ENCODE results near the gene CFB.
A peak's percentile ranks its signal among the peaks of the same experiment; 100 is the strongest.
"Not testable (repeated sequence)": the region's sequence is repeated elsewhere in the genome, so short reads cannot be mapped to it uniquely, and the experiment has no call there.

CFB gene

DNA sequence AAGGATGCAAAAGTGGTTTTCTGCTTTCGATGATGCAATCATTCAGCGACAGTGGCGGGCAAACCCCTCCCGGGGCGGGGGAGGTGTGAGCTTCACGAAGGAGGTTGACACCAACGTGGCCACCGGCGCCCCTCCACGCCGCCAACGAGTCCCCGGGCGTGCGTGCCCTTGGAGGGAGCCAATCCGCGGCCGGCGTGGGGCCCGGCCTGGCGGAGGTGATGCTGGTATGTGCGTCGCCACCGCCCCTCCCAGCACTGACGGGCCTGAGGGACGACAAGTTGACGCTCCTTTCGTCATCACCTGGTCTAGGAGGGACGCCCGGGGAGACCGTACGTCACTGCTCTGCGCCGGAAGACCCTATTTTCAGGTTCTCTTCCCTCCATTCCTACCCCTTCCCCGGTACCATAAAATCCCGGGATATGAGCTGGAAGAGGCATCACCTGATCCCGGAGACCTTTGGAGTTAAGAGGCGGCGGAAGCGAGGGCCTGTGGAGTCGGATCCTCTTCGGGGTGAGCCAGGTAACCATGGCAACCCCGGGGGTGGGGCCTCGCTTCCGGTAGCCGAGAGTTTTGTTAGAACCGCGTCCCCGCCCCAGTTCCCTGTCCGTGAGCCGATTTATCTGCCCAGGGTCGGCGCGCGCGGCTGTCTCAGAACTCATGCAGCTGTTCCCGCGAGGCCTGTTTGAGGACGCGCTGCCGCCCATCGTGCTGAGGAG is 26.3 kb downstream of the CFB start, which contains the start of gene DXO:
DXO (minus strand) TSS at position 146 of the 716 bp plus-strand sequence. CDS start 463 bp downstream, outside the sequence.
- peak; percentile 96 for DNase-seq

DNA sequence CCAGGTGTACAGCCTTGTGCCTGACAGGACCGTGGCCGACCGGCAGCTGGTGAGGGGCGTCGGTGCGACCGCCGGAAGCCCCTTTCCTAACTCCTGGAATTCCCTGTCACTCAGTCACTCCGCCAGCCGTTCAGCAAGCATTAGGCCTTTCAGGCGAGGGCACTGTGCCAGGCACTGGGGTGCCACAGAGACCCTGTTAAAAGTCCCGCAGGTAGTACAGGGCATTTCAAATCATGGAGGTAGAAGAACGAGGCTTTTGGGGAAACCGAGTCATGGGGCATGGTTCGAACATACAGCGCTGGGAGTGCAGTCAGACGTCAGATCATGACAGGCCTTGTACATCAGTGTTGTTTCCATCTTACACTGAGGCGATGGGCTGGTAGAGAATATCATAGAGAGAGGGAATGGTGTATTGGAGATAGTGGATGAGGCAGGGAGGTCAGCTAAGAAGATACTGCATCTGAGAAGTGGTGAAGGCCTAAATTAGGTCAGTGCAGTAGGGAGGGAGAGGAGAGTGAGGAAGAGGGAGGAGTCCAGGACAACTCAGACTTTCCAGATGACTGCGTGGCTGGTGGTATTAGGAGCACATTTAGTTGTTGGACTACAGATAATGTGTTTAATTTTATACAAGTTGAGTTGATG is 26.9 kb downstream of the CFB start:
- no peak for DNase-seq

DNA sequence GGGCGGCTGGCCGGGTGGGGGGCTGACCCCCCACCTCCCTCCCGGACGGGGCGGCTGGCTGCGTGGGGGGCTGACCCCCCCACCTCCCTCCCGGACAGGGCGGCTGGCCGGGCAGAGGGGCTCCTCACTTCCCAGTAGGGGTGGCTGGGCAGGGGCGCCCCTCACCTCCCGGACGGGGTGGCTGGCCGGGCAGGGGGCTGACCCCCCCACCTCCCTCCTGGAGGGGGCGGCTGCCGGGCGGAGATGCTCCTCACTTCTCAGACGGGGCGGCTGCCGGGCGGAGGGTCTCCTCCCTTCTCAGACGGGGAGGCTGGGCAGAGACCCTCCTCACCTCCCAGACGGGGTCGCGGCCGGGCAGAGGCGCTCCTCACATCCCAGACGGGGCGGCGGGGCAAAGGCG is 30.2 kb downstream of the CFB start:
- not testable (repeated sequence) for DNase-seq

DNA sequence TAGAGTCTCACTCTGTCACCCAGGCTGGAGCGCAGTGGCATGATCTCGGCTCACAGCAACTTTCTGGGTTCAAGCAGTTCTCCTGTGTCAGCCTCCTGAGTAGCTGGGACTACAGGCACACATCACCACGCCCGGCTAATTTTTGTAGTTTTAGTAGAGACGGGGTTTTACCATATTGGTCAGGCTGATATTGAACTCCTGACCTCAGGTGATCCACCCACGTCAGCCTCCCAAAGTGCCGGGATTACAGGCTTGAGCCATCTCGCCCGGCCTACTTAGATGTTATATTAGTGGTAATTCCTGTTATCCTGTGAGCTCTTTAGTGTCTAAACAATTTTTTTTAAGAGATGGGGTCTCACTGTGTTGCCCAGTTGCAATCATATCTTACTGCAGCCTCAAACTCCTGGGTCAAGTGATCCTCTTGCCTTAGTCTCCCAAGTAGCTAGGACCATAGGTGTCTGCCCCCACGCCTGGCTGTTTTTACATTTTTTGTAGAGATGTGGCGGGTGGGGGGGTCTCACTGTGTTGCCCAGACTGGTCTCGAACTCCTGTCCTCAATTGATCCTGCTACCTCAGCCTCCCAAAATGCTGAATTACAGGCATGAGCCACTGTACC is 32.0 kb downstream of the CFB start:
- DNase-seq, result no peak

DNA sequence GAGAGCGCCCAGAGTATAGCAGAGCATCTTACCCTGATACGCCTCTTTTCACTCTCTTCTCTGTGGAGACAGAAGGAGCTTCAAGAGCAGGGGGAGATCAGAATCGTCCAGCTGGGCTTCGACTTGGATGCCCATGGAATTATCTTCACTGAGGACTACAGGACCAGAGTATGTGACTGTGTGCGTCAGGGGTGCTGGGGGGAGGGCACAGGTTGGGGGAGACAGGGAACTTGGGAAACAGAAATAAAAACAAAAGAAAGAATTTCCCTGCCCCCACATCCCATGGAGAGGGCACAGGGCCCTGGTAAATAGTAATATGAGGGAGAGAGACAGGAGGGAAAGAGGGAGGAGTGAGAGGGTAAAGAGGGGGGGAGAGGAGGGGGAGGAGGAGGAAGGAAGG is 32.9 kb downstream of the CFB start:
- no peak for DNase-seq

DNA sequence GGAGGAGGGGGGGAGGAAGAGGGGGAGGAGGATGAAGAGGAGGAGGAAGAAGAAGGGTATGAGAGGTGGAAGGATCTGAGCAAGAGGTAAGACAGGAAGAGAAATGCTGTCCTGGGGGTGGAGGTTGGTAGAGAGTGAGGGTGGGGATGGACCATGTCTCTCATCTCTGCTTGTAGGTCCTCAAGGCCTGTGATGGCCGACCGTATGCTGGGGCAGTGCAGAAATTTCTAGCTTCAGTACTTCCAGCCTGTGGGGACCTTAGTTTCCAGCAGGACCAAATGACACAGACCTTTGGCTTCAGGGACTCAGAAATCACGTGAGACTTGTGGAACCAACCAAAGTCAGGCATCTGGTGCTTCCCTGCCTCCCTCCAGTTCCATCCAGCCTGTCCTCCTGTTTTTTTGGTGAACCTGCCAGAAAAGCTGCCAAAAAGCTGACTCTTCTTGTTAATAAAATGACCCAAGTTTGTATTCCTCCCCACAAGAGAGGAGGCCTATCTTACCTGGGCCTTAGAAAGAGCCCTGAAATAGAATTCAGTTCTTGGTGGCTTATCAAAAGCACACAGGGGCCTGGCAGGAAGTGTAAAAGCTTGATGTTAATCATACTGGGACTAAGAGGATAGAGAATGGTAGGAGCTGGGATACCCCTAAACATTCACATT is 33.5 kb downstream of the CFB start:
- no peak for DNase-seq

DNA sequence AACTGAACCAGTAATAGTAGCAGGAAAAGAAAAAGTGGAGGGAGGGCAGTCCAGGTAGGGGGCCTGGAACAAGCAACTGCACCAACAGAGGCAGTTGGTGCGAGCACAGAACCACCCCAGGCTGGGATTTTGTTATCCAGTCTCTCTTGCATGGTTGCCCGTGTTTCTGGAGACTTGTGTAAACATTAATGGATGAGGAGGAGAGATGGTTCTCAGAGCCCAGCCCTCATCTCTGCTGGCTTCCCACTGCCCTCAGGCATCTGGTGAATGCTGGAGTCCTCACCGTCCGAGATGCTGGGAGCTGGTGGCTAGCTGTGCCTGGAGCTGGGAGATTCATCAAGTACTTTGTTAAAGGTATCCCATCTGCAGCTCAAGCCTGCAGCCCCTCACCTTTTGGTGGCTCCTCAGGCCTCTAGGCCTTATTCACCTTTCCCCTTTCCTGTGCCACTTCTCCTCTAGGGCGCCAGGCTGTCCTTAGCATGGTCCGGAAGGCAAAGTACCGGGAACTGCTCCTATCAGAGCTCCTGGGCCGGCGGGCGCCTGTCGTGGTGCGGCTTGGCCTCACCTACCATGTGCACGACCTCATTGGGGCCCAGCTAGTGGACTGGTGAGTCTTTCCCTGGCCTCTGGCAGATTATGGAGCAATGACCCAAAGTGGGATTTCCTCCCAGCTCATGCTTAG is 34.4 kb downstream of the CFB start:
- DNase-seq, result not testable (repeated sequence)

DNA sequence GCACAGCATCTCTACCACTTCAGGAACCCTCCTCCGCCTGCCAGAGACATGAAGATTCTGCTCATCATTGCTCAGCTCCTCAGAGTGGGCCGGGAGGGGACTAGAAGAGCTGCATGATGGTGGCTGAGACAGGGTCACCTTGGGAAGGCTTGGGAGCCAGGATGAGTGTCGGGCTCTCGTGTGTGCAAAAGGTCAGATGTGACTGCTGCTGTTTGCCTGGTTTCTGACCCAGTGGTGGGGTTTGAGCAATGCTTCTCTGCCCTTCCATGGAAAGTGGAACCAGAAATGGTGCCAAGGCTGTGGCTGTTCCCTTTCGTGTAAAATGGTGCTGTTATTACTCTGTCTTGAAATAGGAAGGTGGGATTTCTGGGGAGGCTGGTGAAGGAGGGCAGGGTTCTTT is 35.1 kb downstream of the CFB start:
- not testable (repeated sequence) for DNase-seq

DNA sequence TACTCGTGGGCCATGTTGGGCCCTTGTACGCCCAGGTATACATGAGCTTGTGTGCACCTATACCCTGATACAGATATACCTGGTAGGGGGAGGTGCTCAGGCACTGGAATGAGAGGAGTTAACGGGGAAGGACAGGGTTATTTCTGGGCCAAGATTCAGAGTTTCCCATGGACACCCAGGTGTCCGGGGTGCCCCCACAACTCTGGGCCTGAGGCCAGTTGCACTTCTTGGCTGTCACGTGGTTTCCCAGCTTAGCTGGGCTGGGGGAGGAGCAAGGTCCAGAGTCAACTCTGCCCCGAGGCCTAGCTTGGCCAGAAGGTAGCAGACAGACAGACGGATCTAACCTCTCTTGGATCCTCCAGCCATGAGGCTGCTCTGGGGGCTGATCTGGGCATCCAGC is 35.8 kb downstream of the CFB start, which contains the start of gene C4A:
C4A (plus strand) TSS at position 314 of the 400 bp plus-strand sequence; CDS start at position 365, 51 bp downstream.
- not testable (repeated sequence) for DNase-seq

DNA sequence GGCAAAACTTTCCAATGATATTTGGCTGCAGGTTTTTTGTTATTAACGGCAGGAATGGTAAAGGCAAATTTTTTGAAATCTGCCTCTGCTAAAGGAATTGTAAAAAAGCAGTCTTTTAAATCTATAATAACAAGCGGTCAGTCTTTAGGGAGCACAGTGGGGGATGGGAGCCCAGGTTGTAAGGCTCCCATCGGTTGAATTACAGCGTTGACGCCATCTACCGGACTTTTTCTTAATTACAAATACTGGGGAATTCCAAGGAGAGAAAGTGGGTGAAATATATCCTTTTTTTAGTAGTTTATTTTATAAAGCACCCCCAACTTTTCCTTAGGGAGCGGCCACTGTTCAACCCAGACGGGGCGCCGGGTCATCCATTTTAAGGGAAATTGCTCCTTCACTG is 43.5 kb downstream of the CFB start:
- not testable (repeated sequence) for DNase-seq

DNA sequence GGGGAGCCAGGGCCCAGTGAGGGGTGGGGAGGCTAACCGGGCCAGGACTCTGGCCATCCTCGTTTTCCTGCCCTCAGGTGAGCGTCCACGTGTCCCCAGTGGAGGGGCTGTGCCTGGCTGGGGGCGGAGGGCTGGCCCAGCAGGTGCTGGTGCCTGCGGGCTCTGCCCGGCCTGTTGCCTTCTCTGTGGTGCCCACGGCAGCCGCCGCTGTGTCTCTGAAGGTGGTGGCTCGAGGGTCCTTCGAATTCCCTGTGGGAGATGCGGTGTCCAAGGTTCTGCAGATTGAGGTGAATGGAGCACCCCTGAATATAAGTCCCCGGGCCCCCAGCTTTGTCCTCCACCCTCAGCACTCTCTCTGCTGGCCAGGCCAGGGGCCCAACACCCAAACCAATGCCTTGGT is 48.5 kb downstream of the CFB start:
- not testable (repeated sequence) for DNase-seq

DNA sequence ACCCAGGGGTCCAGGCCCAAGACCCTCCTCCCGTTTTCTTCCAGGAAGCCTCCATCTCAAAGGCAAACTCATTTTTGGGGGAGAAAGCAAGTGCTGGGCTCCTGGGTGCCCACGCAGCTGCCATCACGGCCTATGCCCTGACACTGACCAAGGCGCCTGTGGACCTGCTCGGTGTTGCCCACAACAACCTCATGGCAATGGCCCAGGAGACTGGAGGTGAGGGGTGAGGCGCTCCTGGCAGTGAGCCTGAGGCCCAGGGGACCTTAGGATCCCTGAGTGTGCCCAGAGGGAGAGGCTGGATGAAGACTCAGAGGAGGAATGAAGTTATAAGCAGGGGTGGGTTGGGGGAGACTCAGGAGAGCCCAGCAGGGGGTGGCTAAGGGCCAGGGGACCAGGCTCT is 50.5 kb downstream of the CFB start:
- DNase-seq, result not testable (repeated sequence)
